IMR-90 (cell line): ENCODE results near the gene LYVE1.
"Not testable (repeated sequence)": the region's sequence is repeated elsewhere in the genome, so short reads cannot be mapped to it uniquely, and the experiment has no call there.

ENCODE experiments used
- CHD1 ChIP-seq: IDR thresholded peaks from 2 replicates; pipeline ENCODE4 v1.6.1; 2012; ENCODE audit warnings: low read depth, low read length, improper control_type of control experiment
- FOS ChIP-seq: fragments of 150-350 bp; IDR thresholded peaks from 2 replicates; pipeline ENCODE4 v1.6.1; 2016; ENCODE audit warnings: low read depth, low read length
- MAFK ChIP-seq: IDR thresholded peaks from 2 replicates; pipeline ENCODE4 v1.6.1; 2012; ENCODE audit warnings: low read depth, low read length, improper control_type of control experiment
- MAZ ChIP-seq: IDR thresholded peaks from 2 replicates; pipeline ENCODE4 v1.6.1; 2012; ENCODE audit warnings: low read depth, mild to moderate bottlenecking, low read length, improper control_type of control experiment, moderate library complexity, borderline replicate concordance
- MXI1 ChIP-seq: IDR thresholded peaks from 2 replicates; pipeline ENCODE4 v1.6.1; 2012; ENCODE audit warnings: low read depth, mild to moderate bottlenecking, low read length, moderate library complexity, borderline replicate concordance
- POLR2A ChIP-seq: IDR thresholded peaks from 2 replicates; pipeline ENCODE4 v1.6.1; 2012; ENCODE audit warnings: mild to moderate bottlenecking, low read depth, low read length
- RAD21 ChIP-seq: IDR thresholded peaks from 2 replicates; pipeline ENCODE4 v1.6.1; 2012; ENCODE audit warnings: low read length, improper control_type of control experiment
- RFX5 ChIP-seq: IDR thresholded peaks from 2 replicates; pipeline ENCODE4 v1.8.0; 2012; ENCODE audit warnings: low read depth, mild to moderate bottlenecking, low read length, moderate library complexity
- TF ChIP-seq, protein P1 (sequence below): conservative IDR thresholded peaks from 2 replicates; pipeline ENCODE4 v1.5.1; 2012; ENCODE audit warnings: mild to moderate bottlenecking, low read depth, low read length, improper control_type of control experiment
- TF ChIP-seq, protein P2 (sequence below): fragments of 150-350 bp; IDR thresholded peaks from 2 replicates; pipeline ENCODE4 v1.6.1; 2017; ENCODE audit warnings: mild to moderate bottlenecking, antibody characterized with exemption, low read length, low read depth

DNA sequence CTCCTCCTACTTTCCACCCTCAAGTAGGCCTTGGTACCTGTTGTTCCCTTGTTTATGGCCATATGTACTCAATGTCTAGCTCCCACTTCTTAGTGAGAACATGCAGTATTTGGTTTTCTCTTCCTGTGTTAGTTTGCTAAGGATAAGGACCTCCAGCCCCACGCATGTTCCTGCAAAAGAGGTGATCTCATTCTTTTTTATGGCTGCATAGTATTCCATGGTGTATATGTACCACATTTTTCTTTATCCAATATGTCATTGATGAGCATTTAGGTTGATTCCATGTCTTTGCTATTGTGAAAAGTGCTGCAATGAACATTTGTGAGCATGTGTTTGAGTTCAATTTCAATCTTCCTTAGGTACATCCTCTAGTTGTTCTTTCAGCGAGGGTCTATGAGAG is 27.4 kb upstream of the LYVE1 start:
- TF ChIP-seq, protein P1, sequence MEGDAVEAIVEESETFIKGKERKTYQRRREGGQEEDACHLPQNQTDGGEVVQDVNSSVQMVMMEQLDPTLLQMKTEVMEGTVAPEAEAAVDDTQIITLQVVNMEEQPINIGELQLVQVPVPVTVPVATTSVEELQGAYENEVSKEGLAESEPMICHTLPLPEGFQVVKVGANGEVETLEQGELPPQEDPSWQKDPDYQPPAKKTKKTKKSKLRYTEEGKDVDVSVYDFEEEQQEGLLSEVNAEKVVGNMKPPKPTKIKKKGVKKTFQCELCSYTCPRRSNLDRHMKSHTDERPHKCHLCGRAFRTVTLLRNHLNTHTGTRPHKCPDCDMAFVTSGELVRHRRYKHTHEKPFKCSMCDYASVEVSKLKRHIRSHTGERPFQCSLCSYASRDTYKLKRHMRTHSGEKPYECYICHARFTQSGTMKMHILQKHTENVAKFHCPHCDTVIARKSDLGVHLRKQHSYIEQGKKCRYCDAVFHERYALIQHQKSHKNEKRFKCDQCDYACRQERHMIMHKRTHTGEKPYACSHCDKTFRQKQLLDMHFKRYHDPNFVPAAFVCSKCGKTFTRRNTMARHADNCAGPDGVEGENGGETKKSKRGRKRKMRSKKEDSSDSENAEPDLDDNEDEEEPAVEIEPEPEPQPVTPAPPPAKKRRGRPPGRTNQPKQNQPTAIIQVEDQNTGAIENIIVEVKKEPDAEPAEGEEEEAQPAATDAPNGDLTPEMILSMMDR = not testable (repeated sequence)
- TF ChIP-seq RAD21, POLR2A, FOS, MAFK, MAZ, MXI1, RFX5, CHD1: not testable (repeated sequence)
- TF ChIP-seq, protein P2, sequence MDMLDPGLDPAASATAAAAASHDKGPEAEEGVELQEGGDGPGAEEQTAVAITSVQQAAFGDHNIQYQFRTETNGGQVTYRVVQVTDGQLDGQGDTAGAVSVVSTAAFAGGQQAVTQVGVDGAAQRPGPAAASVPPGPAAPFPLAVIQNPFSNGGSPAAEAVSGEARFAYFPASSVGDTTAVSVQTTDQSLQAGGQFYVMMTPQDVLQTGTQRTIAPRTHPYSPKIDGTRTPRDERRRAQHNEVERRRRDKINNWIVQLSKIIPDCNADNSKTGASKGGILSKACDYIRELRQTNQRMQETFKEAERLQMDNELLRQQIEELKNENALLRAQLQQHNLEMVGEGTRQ = not testable (repeated sequence)
